A549 (cell line): ENCODE results near the gene ZFAND2B. TPM values are rescaled to one million over a fixed set of nuclear protein-coding genes. Genes with fewer than 3 reads are reported as not detected.

Experiments
- CBX8 ChIP-seq: fragments of 200-600 bp; sonication (generic); IDR thresholded peaks from 2 replicates; pipeline ENCODE4 v1.6.1; 2016
- CEBPB ChIP-seq, 2 experiments: fragments of >200 bp in 1 of 2; sonication (Bioruptor Twin) in 1 of 2; formaldehyde crosslinking in 1 of 2; IDR thresholded peaks; 2 replicates each; pipeline ENCODE4 v1.6.1; 2012 to 2016
- CHD2 ChIP-seq: fragments of 150-350 bp; IDR thresholded peaks from 2 replicates; pipeline ENCODE4 v1.6.1; 2014; ENCODE audit warnings: low read length; ENCODE audit not compliant: partially characterized antibody
- ESRRA ChIP-seq: fragments of 150-350 bp; IDR thresholded peaks from 2 replicates; pipeline ENCODE4 v1.6.1; 2014; ENCODE audit warnings: mild to moderate bottlenecking, low read length, borderline replicate concordance
- FOSL2 ChIP-seq, 2 experiments: fragments of 450-650 bp in 1 of 2; fragments of >200 bp in 1 of 2; sonication (Bioruptor Twin) in 1 of 2; formaldehyde crosslinking; IDR thresholded peaks; 2 replicates each; pipeline versions ENCODE4 v1.5.0 to v1.6.1; 2016 to 2020; ENCODE audit warnings: mild to moderate bottlenecking in 1 of 2, moderate library complexity in 1 of 2
- FOXS1 ChIP-seq: fragments of 250-450 bp; sonication (Bioruptor Pico); IDR thresholded peaks from 2 replicates; pipeline ENCODE4 v1.5.0; 2020; ENCODE audit warnings: mild to moderate bottlenecking, moderate library complexity
- HEYL ChIP-seq: fragments of 250-450 bp; sonication (Bioruptor Pico); IDR thresholded peaks from 2 replicates; pipeline ENCODE4 v1.8.0; 2021; ENCODE audit warnings: mild to moderate bottlenecking, moderate library complexity
- HOXB13 ChIP-seq: fragments of 250-450 bp; sonication (Bioruptor Pico); IDR thresholded peaks from 2 replicates; pipeline ENCODE4 v1.5.0; 2020; ENCODE audit warnings: low read depth, mild to moderate bottlenecking, moderate library complexity
- HOXB5 ChIP-seq: fragments of 250-450 bp; sonication (Bioruptor Pico); IDR thresholded peaks from 2 replicates; pipeline ENCODE4 v1.5.0; 2020; ENCODE audit warnings: mild to moderate bottlenecking, moderate library complexity
- JUNB ChIP-seq: fragments of >200 bp; sonication (Bioruptor Twin); formaldehyde crosslinking; IDR thresholded peaks from 2 replicates; pipeline ENCODE4 v1.6.1; 2016
- KDM1A ChIP-seq: fragments of 200-600 bp; sonication (generic); IDR thresholded peaks from 2 replicates; pipeline ENCODE4 v1.6.1; 2016; ENCODE audit warnings: low read depth, mild to moderate bottlenecking
- MAFK ChIP-seq: fragments of 450-650 bp; IDR thresholded peaks from 2 replicates; pipeline ENCODE4 v1.6.1; 2014; ENCODE audit not compliant: partially characterized antibody
- MYC ChIP-seq: IDR thresholded peaks from 2 replicates; pipeline ENCODE4 v1.6.1; 2012; ENCODE audit warnings: mild to moderate bottlenecking, inconsistent platforms, low read length, improper control_type of control experiment, borderline replicate concordance
- NPAS2 ChIP-seq: fragments of 250-450 bp; sonication (Bioruptor Pico); IDR thresholded peaks from 2 replicates; pipeline ENCODE4 v1.8.0; 2022; ENCODE audit warnings: mild to moderate bottlenecking, moderate library complexity, borderline replicate concordance
- RAD21 ChIP-seq, 2 experiments: fragments of >200 bp in 1 of 2; sonication (Bioruptor Twin) in 1 of 2; formaldehyde crosslinking in 1 of 2; IDR thresholded peaks in 1 of 2; conservative IDR thresholded peaks in 1 of 2; 2 replicates in 1 of 2; 3 replicates in 1 of 2; pipeline ENCODE4 v1.6.1; 2012 to 2018; ENCODE audit warnings: inconsistent platforms in 1 of 2
- RNF2 ChIP-seq: fragments of 200-600 bp; sonication (generic); IDR thresholded peaks from 2 replicates; pipeline ENCODE4 v1.6.1; 2016; ENCODE audit warnings: low read depth, mild to moderate bottlenecking, antibody characterized with exemption, moderate library complexity, borderline replicate concordance
- TFCP2L1 ChIP-seq: fragments of 250-450 bp; sonication (Bioruptor Pico); IDR thresholded peaks from 2 replicates; pipeline ENCODE4 v1.5.0; 2021; ENCODE audit warnings: mild to moderate bottlenecking
- ZFP36 ChIP-seq: fragments of 450-650 bp; IDR thresholded peaks from 2 replicates; pipeline ENCODE4 v1.6.1; 2014; ENCODE audit warnings: borderline replicate concordance; ENCODE audit not compliant: partially characterized antibody
- ZSCAN20 ChIP-seq: fragments of 250-450 bp; sonication (Bioruptor Pico); IDR thresholded peaks from 2 replicates; pipeline ENCODE4 v1.8.0; 2022; ENCODE audit warnings: mild to moderate bottlenecking, moderate library complexity
- polyA plus RNA-seq, 4 experiments: library from polyadenylated mRNA; depleted of rRNA in 3 of 4; stranded (reverse); fragments of >200 nt; fragmentation: RNase III in 1 of 4; extraction: RNeasy Plus Mini Kit Qiagen cat#74134 plus additional on column Dnase treatment in 1 of 4; gene quantifications; 2 replicates in 3 of 4; 3 replicates in 1 of 4; pipeline ENCODE4 v1.2.3, GENCODE V29; 2011 to 2017
- TF ChIP-seq, protein P1 (sequence below): IDR thresholded peaks from 2 replicates; pipeline ENCODE4 v1.6.1; 2012
- TF ChIP-seq, protein P2 (sequence below): fragments of >200 bp; sonication (Bioruptor Twin); formaldehyde crosslinking; IDR thresholded peaks from 3 replicates; pipeline ENCODE4 v1.5.1; 2016
- TF ChIP-seq, protein P3 (sequence below): fragments of >200 bp; sonication (Bioruptor Twin); formaldehyde crosslinking; IDR thresholded peaks from 3 replicates; pipeline ENCODE4 v1.6.1; 2016
- TF ChIP-seq, protein P4 (sequence below): fragments of 250-450 bp; sonication (Bioruptor Pico); IDR thresholded peaks from 2 replicates; pipeline ENCODE4 v1.5.0; 2021; ENCODE audit warnings: mild to moderate bottlenecking, moderate library complexity, borderline replicate concordance

ZFAND2B gene
- polyA plus RNA-seq, 2 of the 4 experiments (the other 2 are of a cell fraction), result 21.2 to 29.1 TPM

DNA sequence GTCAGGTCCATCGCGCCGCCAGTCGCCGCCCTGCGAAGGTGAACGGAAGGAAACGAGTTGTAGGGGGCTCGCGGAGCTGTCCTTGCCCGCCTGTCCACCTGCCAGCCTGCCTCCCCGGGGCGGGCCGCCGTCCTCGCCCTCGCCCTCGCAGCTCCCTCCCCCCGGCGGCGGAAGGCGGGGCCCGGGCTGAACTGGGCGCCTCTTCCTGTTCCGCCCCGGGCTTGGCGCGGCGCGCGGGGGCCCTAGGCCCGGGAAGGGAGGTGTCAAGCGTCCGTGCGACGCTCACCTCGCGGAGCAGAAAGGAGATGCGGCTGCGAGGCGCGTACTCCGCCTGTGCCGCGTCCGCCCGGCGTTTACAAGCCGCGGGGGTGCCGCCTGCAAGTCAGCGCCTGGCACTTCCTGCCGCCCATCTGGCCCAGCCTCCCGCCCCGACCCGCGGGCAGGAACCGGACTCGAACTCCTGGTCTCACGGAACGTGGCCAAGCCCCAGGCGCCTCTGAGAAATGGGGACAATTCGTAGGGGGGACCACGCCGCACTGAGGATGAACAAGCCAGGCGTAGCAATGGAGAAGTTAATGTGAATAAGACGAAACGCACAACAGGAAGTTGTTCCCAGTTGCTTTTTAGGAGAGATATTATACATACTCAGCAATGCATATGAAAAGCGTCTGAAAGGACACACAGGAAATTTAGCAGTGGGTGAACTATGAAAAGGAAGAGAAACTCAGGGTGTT lies 29.6 kb upstream of the ZFAND2B start, which contains the start of gene CNPPD1 (continued):
- TF ChIP-seq, protein P1, sequence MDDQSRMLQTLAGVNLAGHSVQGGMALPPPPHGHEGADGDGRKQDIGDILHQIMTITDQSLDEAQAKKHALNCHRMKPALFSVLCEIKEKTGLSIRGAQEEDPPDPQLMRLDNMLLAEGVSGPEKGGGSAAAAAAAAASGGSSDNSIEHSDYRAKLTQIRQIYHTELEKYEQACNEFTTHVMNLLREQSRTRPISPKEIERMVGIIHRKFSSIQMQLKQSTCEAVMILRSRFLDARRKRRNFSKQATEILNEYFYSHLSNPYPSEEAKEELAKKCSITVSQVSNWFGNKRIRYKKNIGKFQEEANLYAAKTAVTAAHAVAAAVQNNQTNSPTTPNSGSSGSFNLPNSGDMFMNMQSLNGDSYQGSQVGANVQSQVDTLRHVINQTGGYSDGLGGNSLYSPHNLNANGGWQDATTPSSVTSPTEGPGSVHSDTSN, result 0 out of 2 replicates have a peak, but pooled peaks have one; percentile 23
- no peak for TF ChIP-seq RAD21 (conservative IDR thresholded peaks at IDR 0.05 in 1 of 2, IDR thresholded peaks at IDR 0.05 in 1 of 2)
- TF ChIP-seq MYC, result peak; percentile 12; the same call in 1 of the 2 replicates
- no peak for TF ChIP-seq FOSL2 (IDR thresholded peaks at IDR 0.05)
- peak; percentile 19; the same call in 1 of the 2 replicates for TF ChIP-seq FOSL2 (CRISPR knock-in tag; IDR thresholded peaks at IDR 0.05)
- TF ChIP-seq ESRRA, result no peak
- TF ChIP-seq, protein P2, sequence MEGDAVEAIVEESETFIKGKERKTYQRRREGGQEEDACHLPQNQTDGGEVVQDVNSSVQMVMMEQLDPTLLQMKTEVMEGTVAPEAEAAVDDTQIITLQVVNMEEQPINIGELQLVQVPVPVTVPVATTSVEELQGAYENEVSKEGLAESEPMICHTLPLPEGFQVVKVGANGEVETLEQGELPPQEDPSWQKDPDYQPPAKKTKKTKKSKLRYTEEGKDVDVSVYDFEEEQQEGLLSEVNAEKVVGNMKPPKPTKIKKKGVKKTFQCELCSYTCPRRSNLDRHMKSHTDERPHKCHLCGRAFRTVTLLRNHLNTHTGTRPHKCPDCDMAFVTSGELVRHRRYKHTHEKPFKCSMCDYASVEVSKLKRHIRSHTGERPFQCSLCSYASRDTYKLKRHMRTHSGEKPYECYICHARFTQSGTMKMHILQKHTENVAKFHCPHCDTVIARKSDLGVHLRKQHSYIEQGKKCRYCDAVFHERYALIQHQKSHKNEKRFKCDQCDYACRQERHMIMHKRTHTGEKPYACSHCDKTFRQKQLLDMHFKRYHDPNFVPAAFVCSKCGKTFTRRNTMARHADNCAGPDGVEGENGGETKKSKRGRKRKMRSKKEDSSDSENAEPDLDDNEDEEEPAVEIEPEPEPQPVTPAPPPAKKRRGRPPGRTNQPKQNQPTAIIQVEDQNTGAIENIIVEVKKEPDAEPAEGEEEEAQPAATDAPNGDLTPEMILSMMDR, result no peak
- TF ChIP-seq TFCP2L1, result peak; percentile 72; the same call in 1 of the 2 replicates
- no peak for TF ChIP-seq CBX8
- no peak for TF ChIP-seq ZFP36
- no peak for TF ChIP-seq CHD2
- no peak for TF ChIP-seq KDM1A
- no peak for TF ChIP-seq ZSCAN20
- TF ChIP-seq HEYL (CRISPR knock-in tag), result no peak
- peak; percentile 64 for TF ChIP-seq HOXB5
- no peak for TF ChIP-seq CEBPB (IDR thresholded peaks at IDR 0.05)
- TF ChIP-seq MAFK, result no peak
- TF ChIP-seq RNF2, result peak; percentile 56; the same call in 1 of the 2 replicates
- no peak for TF ChIP-seq NPAS2 (CRISPR knock-in tag)
- TF ChIP-seq JUNB, result no peak
- TF ChIP-seq, protein P3, sequence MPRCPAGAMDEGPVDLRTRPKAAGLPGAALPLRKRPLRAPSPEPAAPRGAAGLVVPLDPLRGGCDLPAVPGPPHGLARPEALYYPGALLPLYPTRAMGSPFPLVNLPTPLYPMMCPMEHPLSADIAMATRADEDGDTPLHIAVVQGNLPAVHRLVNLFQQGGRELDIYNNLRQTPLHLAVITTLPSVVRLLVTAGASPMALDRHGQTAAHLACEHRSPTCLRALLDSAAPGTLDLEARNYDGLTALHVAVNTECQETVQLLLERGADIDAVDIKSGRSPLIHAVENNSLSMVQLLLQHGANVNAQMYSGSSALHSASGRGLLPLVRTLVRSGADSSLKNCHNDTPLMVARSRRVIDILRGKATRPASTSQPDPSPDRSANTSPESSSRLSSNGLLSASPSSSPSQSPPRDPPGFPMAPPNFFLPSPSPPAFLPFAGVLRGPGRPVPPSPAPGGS, result peak; percentile 55; the same call in 1 of the 3 replicates
- TF ChIP-seq, protein P4, sequence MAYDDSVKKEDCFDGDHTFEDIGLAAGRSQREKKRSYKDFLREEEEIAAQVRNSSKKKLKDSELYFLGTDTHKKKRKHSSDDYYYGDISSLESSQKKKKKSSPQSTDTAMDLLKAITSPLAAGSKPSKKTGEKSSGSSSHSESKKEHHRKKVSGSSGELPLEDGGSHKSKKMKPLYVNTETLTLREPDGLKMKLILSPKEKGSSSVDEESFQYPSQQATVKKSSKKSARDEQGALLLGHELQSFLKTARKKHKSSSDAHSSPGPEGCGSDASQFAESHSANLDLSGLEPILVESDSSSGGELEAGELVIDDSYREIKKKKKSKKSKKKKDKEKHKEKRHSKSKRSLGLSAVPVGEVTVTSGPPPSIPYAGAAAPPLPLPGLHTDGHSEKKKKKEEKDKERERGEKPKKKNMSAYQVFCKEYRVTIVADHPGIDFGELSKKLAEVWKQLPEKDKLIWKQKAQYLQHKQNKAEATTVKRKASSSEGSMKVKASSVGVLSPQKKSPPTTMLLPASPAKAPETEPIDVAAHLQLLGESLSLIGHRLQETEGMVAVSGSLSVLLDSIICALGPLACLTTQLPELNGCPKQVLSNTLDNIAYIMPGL (CRISPR knock-in tag), result no peak
- no peak for TF ChIP-seq FOXS1 (CRISPR knock-in tag)
- TF ChIP-seq HOXB13, result 0 out of 2 replicates have a peak, but pooled peaks have one; percentile 32
